IPS-18a (cell line): ENCODE measurements around the gene ASCC2.

ENCODE experiments used
- H3K27ac ChIP-seq: one replicate; pipeline ENCODE4 v1.5.1; 2013; ENCODE audit warnings: low read length
- H3K27me3 ChIP-seq: one replicate; pipeline ENCODE4 v1.6.1; 2013; ENCODE audit warnings: mild to moderate bottlenecking, low read length; ENCODE audit not compliant: control insufficient read depth, insufficient read depth
- H3K36me3 ChIP-seq: one replicate; pipeline ENCODE4 v1.6.1; 2013; ENCODE audit warnings: low read depth, low read length; ENCODE audit not compliant: control insufficient read depth
- H3K4me1 ChIP-seq: one replicate; pipeline ENCODE4 v1.6.1; 2013; ENCODE audit warnings: low read depth, low read length; ENCODE audit not compliant: control insufficient read depth
- H3K4me3 ChIP-seq: one replicate; pipeline ENCODE4 v1.5.1; 2013; ENCODE audit warnings: low read length
- H3K9ac ChIP-seq: one replicate; pipeline ENCODE4 v1.6.1; 2013; ENCODE audit warnings: mild to moderate bottlenecking, low read length, moderate library complexity
- H3K9me3 ChIP-seq: one replicate; pipeline ENCODE4 v1.6.1; 2013; ENCODE audit warnings: low read depth, low read length; ENCODE audit not compliant: control insufficient read depth

The ASCC2 gene, protein sequence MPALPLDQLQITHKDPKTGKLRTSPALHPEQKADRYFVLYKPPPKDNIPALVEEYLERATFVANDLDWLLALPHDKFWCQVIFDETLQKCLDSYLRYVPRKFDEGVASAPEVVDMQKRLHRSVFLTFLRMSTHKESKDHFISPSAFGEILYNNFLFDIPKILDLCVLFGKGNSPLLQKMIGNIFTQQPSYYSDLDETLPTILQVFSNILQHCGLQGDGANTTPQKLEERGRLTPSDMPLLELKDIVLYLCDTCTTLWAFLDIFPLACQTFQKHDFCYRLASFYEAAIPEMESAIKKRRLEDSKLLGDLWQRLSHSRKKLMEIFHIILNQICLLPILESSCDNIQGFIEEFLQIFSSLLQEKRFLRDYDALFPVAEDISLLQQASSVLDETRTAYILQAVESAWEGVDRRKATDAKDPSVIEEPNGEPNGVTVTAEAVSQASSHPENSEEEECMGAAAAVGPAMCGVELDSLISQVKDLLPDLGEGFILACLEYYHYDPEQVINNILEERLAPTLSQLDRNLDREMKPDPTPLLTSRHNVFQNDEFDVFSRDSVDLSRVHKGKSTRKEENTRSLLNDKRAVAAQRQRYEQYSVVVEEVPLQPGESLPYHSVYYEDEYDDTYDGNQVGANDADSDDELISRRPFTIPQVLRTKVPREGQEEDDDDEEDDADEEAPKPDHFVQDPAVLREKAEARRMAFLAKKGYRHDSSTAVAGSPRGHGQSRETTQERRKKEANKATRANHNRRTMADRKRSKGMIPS

DNA sequence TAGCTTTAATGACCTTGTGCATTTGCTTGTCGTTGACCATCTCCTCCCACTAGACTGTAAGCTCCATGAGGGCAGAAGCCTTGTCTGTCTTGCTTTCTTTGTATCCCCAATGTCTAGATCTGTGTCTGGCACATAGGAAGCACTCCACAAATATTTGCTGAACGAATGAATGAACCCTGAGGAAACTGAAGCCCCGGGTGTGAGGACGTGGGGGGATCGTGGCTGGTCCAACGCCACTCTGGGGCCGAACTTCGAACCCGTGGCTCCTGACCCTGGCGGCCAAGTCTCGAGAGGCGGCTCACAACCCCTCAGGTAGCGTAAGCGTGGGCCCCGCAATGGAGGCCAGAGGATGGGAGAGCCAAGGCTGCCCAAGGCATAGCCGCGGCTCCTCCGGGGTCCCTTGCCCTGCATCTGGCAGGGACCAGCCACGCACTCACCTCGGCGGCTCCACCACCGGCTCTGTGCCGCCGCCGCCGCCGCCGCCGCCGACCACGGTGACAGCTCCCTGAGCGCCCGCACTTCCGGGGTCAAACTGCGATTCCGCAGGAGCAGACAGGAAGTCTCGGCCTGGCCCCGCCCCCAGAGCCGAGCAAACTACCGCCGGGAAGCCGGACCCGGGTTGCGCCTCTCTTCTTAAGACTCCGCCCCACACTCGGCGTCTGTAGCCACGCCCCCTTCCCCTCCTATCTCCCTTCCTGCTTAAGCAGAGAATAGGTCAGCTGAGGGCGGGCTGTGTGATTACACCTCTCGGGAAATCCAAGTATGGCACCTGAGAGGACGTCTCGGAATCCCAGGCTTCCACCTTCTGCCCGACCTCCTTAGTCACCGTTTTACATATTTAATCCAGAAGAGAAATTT, at the start of gene ASCC2:
ASCC2 (minus strand) TSS at position 534 of the 858 bp plus-strand sequence. CDS start 5,949 bp downstream, outside the sequence.
- no peaks in the 10 kb centered on the region for H3K27me3 ChIP-seq
- no peaks in the 10 kb centered on the region for H3K4me1 ChIP-seq
- H3K9ac ChIP-seq = peak within 1 kb of the TSS; percentile 21
- no peaks in the 10 kb centered on the region for H3K36me3 ChIP-seq
- H3K9me3 ChIP-seq = no peaks in the 10 kb centered on the region
- peak within 1 kb of the TSS; percentile 25 for H3K27ac ChIP-seq
- peak within 1 kb of the TSS; percentile 79 for H3K4me3 ChIP-seq

DNA sequence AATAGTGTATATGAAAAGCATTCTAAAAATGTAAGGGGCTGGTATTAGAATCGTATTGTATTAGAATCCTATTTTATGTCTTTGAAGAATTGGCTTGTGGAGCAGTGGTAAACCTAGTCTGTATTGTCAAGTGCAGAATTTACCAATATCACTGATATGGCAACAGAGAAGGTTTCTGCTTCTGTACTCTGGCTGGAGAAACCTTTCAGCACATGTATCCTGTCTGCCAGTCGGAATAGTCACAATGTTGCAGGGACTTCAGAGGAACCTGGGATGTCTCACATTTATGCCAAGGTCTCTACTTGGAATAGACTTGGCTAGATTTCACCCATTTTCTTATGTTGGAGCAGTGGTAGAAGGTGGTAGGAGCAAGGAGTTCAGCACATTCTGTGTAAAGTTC, 49.3 kb upstream of the ASCC2 start:
- H3K4me1 ChIP-seq = peaks cover 12% of the 10 kb centered on the region
- no peak overlapping the region for H3K9ac ChIP-seq
- no peaks in the 10 kb centered on the region for H3K27me3 ChIP-seq
- H3K36me3 ChIP-seq = no peaks in the 10 kb centered on the region
- H3K4me3 ChIP-seq = no peak overlapping the region
- H3K27ac ChIP-seq = no peak overlapping the region
- no peaks in the 10 kb centered on the region for H3K9me3 ChIP-seq

DNA sequence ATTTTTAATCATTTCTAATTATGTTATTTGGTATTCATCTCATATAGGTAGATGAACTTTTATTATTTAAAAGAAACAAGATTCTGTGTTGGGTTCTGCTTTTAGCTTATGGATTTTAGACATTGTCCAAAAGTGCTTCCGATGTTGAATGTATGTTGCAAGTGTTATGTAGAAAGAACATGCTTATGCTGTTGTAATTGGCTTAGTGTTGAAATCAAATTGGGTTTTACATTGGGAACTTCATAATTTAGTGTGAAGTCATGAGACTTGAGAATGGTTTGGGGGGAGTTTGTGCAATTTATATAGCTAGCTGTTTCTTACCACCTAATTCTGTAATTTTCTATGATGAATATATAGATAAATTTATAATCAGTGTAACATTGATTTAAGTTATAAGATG, 48.5 kb upstream of the ASCC2 start:
- Histone ChIP-seq H3K9ac (no peak overlapping the region), H3K4me3 (no peak overlapping the region)

DNA sequence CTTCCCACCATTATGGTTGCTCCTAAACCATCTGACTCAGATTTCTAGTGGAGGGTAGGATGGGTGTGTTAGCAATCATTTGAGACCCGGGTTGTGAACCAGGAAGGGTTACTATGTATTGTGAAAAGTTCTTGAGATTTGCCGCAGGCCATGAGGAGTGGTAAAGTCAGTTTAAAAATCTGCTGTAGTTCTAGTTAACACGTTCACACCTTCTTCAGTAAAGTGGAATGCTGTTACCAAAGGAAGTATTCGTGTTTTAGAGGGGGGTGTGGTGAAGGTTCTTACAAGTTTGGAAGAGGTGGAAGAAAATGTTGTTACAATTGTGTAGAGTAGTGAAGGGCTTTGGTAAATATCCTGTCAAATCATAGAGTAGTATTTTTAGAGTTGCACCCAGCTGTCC, 47.5 kb upstream of the ASCC2 start:
- Histone ChIP-seq H3K9ac (no peak overlapping the region), H3K4me1 (peaks cover 12% of the 10 kb centered on the region), H3K27ac (no peak overlapping the region), H3K4me3 (no peak overlapping the region), H3K36me3 (no peaks in the 10 kb centered on the region), H3K9me3 (no peaks in the 10 kb centered on the region), H3K27me3 (no peaks in the 10 kb centered on the region)

More for the DNA sequence above, 48.5 kb upstream of the ASCC2 start:
- Histone ChIP-seq H3K4me1 (peaks cover 12% of the 10 kb centered on the region), H3K27me3 (no peaks in the 10 kb centered on the region), H3K27ac (no peak overlapping the region), H3K9me3 (no peaks in the 10 kb centered on the region), H3K36me3 (no peaks in the 10 kb centered on the region)

DNA sequence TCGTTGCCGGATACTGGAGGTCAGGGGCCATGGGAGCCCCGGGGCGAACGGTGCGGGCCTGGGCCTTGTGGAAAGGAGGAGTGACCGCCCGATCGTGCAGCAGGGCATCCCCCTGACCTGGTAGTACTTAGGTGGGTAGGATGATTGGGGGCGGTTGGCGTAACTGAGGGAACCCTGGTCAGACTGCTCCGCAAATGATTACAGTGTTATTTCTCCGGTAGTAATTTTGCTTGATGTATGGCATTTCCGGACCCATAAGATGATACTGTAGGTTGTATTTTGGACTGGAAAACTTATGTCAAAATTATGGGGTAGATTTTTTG, 45.7 kb upstream of the ASCC2 start:
- H3K9me3 ChIP-seq = no peaks in the 10 kb centered on the region
- no peaks in the 10 kb centered on the region for H3K36me3 ChIP-seq
- no peaks in the 10 kb centered on the region for H3K27me3 ChIP-seq
- peak overlapping the region; percentile 92 for H3K4me3 ChIP-seq
- H3K4me1 ChIP-seq = peaks cover 12% of the 10 kb centered on the region
- no peak overlapping the region for H3K27ac ChIP-seq
- peak overlapping the region; percentile 65 for H3K9ac ChIP-seq

DNA sequence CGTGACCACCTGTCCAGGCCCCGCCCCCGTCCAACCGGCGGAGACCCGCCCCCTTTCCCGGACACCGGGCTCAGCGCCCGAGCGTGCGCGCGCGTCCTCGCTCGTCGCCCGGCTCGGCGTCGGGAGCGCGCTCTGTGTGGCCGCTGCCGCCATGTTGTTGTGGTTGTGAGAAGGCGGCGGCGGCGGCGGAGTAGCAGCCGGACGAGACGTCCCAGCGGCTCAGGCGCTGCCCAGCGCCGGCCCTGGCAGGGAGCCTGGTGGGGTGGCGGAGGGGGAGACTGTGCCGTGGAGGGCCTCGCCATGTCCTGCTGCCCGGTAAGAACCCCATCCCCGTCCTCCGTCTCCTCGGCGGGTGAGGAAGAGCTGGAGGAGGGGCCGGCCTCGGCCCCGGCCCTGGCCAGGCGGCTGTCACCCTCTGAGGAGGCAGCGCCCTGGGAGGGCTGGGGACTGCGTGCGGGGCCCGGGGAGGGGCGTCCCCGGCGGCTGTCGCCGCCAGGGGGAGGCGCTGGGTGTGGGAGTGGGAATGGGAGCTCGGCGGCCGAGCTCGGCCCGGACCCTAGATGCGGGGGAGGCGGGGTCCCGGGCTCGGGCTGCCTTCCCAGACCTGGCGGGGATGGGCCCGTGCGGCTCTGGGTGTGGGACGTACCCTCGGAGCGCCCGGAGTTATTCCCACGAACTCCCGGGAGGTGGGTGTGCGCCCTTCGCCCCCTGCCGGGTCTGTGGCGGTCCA, 45.1 kb upstream of the ASCC2 start, which contains the start of gene MTMR3:
MTMR3 (plus strand) TSS at position 130 of the 730 bp plus-strand sequence. CDS start 87,886 bp downstream, outside the sequence.
- Histone ChIP-seq H3K9ac (peak within 1 kb of the TSS; percentile 65), H3K27ac (no peak within 1 kb of the TSS), H3K27me3 (no peaks in the 10 kb centered on the region), H3K36me3 (no peaks in the 10 kb centered on the region), H3K4me1 (peaks cover 12% of the 10 kb centered on the region), H3K9me3 (no peaks in the 10 kb centered on the region), H3K4me3 (peak within 1 kb of the TSS; percentile 92)

DNA sequence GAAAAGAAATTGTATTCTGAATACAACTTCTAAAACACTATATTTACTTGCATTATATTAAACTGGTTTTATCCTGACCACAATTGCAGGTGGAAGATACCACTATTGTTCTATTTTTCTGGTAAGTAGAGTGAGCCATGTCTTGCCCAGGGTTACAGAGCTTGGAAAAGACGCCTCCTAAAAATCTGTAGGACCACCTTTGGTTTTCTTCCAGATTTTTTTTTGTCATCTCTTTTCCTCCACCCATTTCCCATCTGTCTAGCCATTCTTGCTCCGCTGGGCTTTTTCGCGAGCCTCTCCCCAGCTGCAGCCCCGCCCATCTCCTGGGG, 44.6 kb upstream of the ASCC2 start:
- H3K9me3 ChIP-seq = no peaks in the 10 kb centered on the region
- H3K36me3 ChIP-seq = no peaks in the 10 kb centered on the region
- no peak overlapping the region for H3K4me3 ChIP-seq
- no peaks in the 10 kb centered on the region for H3K27me3 ChIP-seq
- H3K9ac ChIP-seq = no peak overlapping the region
- no peak overlapping the region for H3K27ac ChIP-seq
- peaks cover 12% of the 10 kb centered on the region for H3K4me1 ChIP-seq

DNA sequence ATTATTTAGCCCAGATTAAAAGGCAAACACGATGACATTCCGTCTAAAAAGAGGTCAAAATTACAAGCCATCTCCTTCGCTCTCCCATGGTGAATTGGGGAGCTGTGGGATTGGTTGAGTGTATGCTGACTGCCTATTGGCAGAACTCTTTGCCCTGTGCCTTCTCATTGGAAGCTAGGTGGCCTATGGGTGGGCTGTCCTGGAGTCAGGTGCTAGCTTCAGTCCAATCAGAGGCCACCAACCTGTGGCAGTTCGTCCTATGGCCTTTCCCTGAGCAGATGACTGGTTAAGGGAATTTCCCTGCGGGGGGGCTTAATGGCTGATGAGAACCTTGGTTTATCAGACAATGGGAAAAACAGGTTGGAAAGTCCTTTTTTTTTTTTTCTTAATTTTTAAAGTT, 41.7 kb upstream of the ASCC2 start:
- Histone ChIP-seq H3K9me3 (no peaks in the 10 kb centered on the region), H3K4me3 (no peak overlapping the region), H3K27ac (no peak overlapping the region), H3K27me3 (no peaks in the 10 kb centered on the region), H3K36me3 (no peaks in the 10 kb centered on the region), H3K4me1 (peaks cover 6% of the 10 kb centered on the region), H3K9ac (no peak overlapping the region)

DNA sequence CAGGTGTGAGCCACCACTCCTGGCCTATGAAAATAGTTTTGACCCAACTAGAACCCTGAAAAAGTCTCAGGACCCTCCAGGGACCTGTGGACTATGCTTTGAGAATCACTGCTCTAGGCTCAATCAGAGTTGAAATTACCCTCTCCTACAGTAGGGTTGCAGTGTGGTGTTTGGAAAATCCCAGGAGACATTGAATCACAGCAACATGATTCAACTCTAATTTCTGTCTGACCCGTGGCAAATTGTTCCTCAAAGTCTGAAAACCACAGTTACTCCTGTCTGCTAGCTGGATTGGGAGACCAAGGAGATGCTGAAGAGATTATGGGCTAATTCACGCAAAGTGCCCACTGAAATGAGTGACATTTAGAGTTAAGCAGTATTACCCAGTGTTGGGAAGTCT, 39.5 kb upstream of the ASCC2 start:
- Histone ChIP-seq H3K4me3 (no peak overlapping the region), H3K9me3 (no peaks in the 10 kb centered on the region), H3K9ac (no peak overlapping the region), H3K27me3 (no peaks in the 10 kb centered on the region), H3K4me1 (no peaks in the 10 kb centered on the region), H3K27ac (no peak overlapping the region), H3K36me3 (no peaks in the 10 kb centered on the region)

DNA sequence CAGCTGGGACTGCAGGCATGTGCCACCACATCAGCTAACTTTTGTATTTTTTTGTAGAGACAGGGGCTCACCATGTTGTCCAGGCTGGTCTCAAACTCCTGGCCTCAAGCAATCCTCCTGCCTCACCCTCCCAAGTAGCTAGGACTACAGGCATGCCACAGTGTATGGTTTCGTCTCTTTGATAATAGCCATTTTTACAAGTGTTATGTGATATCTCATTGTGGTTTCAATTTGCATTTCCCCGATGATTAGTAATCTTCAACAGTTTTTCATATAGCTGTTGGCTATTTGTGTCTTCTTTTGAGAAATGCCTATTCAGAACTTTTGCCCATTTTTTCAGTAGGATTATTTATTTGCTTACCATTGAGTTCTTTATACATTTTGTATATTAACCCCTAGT, 35.9 kb upstream of the ASCC2 start:
- H3K36me3 ChIP-seq = no peaks in the 10 kb centered on the region
- no peak overlapping the region for H3K4me3 ChIP-seq
- H3K27me3 ChIP-seq = no peaks in the 10 kb centered on the region
- H3K4me1 ChIP-seq = peaks cover 14% of the 10 kb centered on the region
- no peaks in the 10 kb centered on the region for H3K9me3 ChIP-seq
- no peak overlapping the region for H3K27ac ChIP-seq
- no peak overlapping the region for H3K9ac ChIP-seq

DNA sequence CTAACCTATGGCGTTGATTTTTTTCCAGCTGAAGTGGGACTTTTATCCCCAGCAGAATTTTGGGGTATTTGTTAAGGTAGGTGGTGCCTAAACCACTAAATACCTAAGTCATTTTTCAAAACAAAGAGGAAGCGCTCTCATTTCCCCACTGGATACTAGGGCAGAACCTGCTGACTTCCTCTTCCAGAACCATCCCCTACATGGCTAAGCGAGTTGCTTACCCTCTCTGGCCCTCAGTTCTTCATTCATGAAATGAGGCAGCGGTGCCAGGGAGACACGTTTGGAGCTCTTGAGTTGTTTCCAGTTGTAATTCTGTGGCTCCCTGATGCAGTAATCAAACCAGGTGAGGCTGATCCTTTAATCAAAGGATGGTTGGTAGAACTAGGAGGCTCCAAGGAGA, 34.9 kb upstream of the ASCC2 start:
- Histone ChIP-seq H3K27me3 (no peaks in the 10 kb centered on the region), H3K27ac (no peak overlapping the region)

More for the DNA sequence above, 34.9 kb upstream of the ASCC2 start:
- Histone ChIP-seq H3K9me3 (no peaks in the 10 kb centered on the region), H3K36me3 (no peaks in the 10 kb centered on the region), H3K4me3 (no peak overlapping the region), H3K9ac (no peak overlapping the region), H3K4me1 (peaks cover 14% of the 10 kb centered on the region)
